Ovary (tissue), 3 donors: ENCODE measurements around the gene KATNAL1.

Experiments used
- POLR2A ChIP-seq: fragments of 450-650 bp; IDR thresholded peaks from one replicate; pipeline ENCODE4 v1.6.1; 2017; ENCODE audit warnings: antibody characterized with exemption, mild to moderate bottlenecking, moderate library complexity
- TF ChIP-seq, protein P1 (sequence below), 3 donors: fragments of 450-650 bp in 2 of 3; fragments of 200-600 bp in 1 of 3; IDR thresholded peaks; one replicate each; pipeline versions ENCODE4 v1.5.1 to v1.8.0; 2016 to 2022; ENCODE audit warnings: antibody characterized with exemption in 3 of 3, mild to moderate bottlenecking in 1 of 3
- donor health status: DM: no; HTN: no; CAD: no.

GRCh38 chr13:30196025-30196424 is 111.3 kb downstream of the KATNAL1 start:
- TF ChIP-seq, protein P1, sequence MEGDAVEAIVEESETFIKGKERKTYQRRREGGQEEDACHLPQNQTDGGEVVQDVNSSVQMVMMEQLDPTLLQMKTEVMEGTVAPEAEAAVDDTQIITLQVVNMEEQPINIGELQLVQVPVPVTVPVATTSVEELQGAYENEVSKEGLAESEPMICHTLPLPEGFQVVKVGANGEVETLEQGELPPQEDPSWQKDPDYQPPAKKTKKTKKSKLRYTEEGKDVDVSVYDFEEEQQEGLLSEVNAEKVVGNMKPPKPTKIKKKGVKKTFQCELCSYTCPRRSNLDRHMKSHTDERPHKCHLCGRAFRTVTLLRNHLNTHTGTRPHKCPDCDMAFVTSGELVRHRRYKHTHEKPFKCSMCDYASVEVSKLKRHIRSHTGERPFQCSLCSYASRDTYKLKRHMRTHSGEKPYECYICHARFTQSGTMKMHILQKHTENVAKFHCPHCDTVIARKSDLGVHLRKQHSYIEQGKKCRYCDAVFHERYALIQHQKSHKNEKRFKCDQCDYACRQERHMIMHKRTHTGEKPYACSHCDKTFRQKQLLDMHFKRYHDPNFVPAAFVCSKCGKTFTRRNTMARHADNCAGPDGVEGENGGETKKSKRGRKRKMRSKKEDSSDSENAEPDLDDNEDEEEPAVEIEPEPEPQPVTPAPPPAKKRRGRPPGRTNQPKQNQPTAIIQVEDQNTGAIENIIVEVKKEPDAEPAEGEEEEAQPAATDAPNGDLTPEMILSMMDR (IDR thresholded peaks at IDR 0.05) = no peak
- no peak for TF ChIP-seq POLR2A
